HEK293T (cell line): ENCODE measurements around the gene SQSTM1.

Experiments
- ARNT ChIP-seq: fragments of 450-650 bp; IDR thresholded peaks from 2 replicates; pipeline ENCODE4 v1.6.1; 2017; ENCODE audit warnings: mild to moderate bottlenecking
- BHLHE40 ChIP-seq: fragments of 450-650 bp; IDR thresholded peaks from 2 replicates; pipeline ENCODE4 v1.6.1; 2016; ENCODE audit warnings: mild to moderate bottlenecking, moderate library complexity, borderline replicate concordance
- CTBP1 ChIP-seq: fragments of 450-650 bp; IDR thresholded peaks from 2 replicates; pipeline ENCODE4 v1.6.1; 2016; ENCODE audit warnings: borderline replicate concordance
- ELF4 ChIP-seq: fragments of 450-650 bp; IDR thresholded peaks from 2 replicates; pipeline ENCODE4 v1.6.1; 2017; ENCODE audit warnings: antibody characterized with exemption
- FOXA1 ChIP-seq: fragments of 450-650 bp; IDR thresholded peaks from 2 replicates; pipeline ENCODE4 v1.6.1; 2016; ENCODE audit warnings: mild to moderate bottlenecking
- FOXK2 ChIP-seq: fragments of 450-650 bp; IDR thresholded peaks from 2 replicates; pipeline ENCODE4 v1.6.1; 2016; ENCODE audit warnings: mild to moderate bottlenecking
- FOXM1 ChIP-seq: fragments of 450-650 bp; IDR thresholded peaks from 2 replicates; pipeline ENCODE4 v1.6.1; 2017; ENCODE audit warnings: mild to moderate bottlenecking, borderline replicate concordance
- LEF1 ChIP-seq: fragments of 450-650 bp; IDR thresholded peaks from 2 replicates; pipeline ENCODE4 v1.6.1; 2017; ENCODE audit warnings: mild to moderate bottlenecking, borderline replicate concordance
- SP1 ChIP-seq: fragments of 450-650 bp; IDR thresholded peaks from 2 replicates; pipeline ENCODE4 v1.6.1; 2017
- SUZ12 ChIP-seq: fragments of 450-650 bp; IDR thresholded peaks from 2 replicates; pipeline ENCODE4 v1.6.1; 2016; ENCODE audit warnings: mild to moderate bottlenecking
- TARDBP ChIP-seq: fragments of 450-650 bp; IDR thresholded peaks from 2 replicates; pipeline ENCODE4 v1.6.1; 2016
- ZNF384 ChIP-seq: fragments of 450-650 bp; IDR thresholded peaks from 2 replicates; pipeline ENCODE4 v1.6.1; 2016

DNA sequence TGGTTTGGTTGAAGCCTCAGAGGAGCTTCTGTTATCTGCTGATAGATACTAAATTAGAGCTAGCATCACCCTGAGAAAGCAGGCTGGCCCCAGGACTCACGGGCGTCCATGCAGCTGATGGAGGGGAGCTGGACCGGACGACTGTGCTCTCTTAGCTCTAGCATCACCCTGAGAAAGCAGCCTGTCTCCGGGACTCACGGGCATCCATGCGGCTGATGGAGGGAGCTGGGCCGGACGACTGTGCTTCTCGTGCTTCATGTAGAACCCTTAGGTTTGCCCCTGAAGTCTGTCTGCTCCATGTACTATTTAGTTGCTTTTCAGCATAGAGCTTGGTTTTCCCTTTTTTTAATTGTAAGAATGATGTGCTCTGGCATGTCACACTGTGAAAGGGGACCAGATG, 43.2 kb upstream of the SQSTM1 start:
- no peak for TF ChIP-seq LEF1
- TF ChIP-seq TARDBP, result no peak
- no peak for TF ChIP-seq FOXM1
- TF ChIP-seq BHLHE40, result no peak
- TF ChIP-seq SUZ12, result no peak
- no peak for TF ChIP-seq ELF4
- TF ChIP-seq FOXA1, result no peak
- no peak for TF ChIP-seq ARNT
- no peak for TF ChIP-seq ZNF384
- no peak for TF ChIP-seq FOXK2
- TF ChIP-seq SP1, result no peak
- TF ChIP-seq CTBP1, result no peak
